ENCODE measurements around the gene SIMC1. TPM values are rescaled to one million over a fixed set of nuclear protein-coding genes. Genes with fewer than 3 reads are reported as not detected.

The SIMC1 gene
- total RNA-seq, 1 experiment from 2014 or later: 17.7 TPM

DNA sequence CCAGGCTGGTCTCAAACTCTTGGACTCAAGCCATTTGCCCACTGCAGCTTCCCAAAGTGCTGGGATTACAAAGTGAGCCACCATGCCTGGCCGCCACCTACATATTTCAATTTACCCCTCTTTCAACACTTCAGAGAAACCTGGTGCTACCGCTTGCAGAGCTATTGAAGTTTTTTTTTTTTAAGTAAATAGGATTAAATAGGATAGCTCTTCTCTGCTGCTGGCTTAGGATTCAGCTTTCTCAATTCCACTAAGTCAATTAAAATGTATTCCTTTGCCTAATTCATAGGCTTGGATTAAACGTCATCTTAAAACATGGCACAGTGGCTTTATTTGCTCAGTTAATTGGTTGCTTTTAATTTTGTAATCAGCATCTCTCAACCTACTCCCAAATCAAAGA lies 82.4 kb downstream of the SIMC1 start:
- no peaks in the 10 kb centered on the region for H3K9me3 ChIP-seq (ENCODE audit: control insufficient read depth, low read depth, low read length)

More for the DNA sequence above, 82.4 kb downstream of the SIMC1 start:
- Histone ChIP-seq H4K5ac (ENCODE audit: insufficient read length, low read depth, low read length) (no peak overlapping the region), H3K23me2 (ENCODE audit: insufficient read length, low read depth, low read length, poor library complexity, severe bottlenecking) (no peaks in the 10 kb centered on the region), H4K8ac (replicated peaks; ENCODE audit: insufficient read length, low read depth, low read length) (no peak overlapping the region), H3K9ac (ENCODE audit: extremely low read depth, insufficient read length, low read length) (no peak overlapping the region), H2BK120ac (ENCODE audit: low read depth, low read length, poor library complexity, severe bottlenecking) (no peak overlapping the region), H3K79me2 (ENCODE audit: insufficient read depth, low read length) (no peaks in the 10 kb centered on the region), H3K14ac (ENCODE audit: insufficient read depth, low read length) (no peak overlapping the region), H2BK5ac (ENCODE audit: insufficient read length, low read length) (no peak overlapping the region), H3K23ac (ENCODE audit: insufficient read length, low read depth, low read length) (no peak overlapping the region), H3K4ac (ENCODE audit: low read depth, low read length) (no peak overlapping the region), H2AK5ac (ENCODE audit: insufficient read length, low read length) (no peak overlapping the region), H2BK15ac (ENCODE audit: low read depth, low read length) (no peak overlapping the region), H2BK12ac (ENCODE audit: insufficient read length, low read depth, low read length) (no peak overlapping the region), H3T11ph (ENCODE audit: low read length) (no peak overlapping the region), H3K56ac (ENCODE audit: insufficient read length, low read depth, low read length) (no peak overlapping the region), H3K27ac (ENCODE audit: insufficient read length, low read depth, low read length) (no peak overlapping the region), H3K4me2 (ENCODE audit: insufficient read depth, insufficient read length, low read length) (no peak overlapping the region), H3K27me3 (ENCODE audit: insufficient read depth, low read length) (no peaks in the 10 kb centered on the region), H3K4me1 (ENCODE audit: insufficient read depth, low read length) (no peaks in the 10 kb centered on the region), H2BK20ac (ENCODE audit: low read depth, low read length, poor library complexity, severe bottlenecking) (no peak overlapping the region), H3K79me1 (ENCODE audit: insufficient read depth, low read depth, low read length, poor library complexity, severe bottlenecking) (no peaks in the 10 kb centered on the region), H4K91ac (ENCODE audit: insufficient read length, low read depth, low read length) (no peak overlapping the region), H2AFZ (ENCODE audit: low read length) (no peak overlapping the region), H3K18ac (ENCODE audit: insufficient read length, low read depth, low read length) (no peak overlapping the region), H4K20me1 (ENCODE audit: control insufficient read depth, insufficient read depth, insufficient read length) (no peaks in the 10 kb centered on the region)
- DNase-seq: no peak
- H3K4me3 Mint-ChIP-seq: no peak overlapping the region
- H3K9me3 Mint-ChIP-seq: no peaks in the 10 kb centered on the region
- H3K27ac Mint-ChIP-seq: peak overlapping the region in 1 of 3 experiments; percentile 6; a peak in 1 of 7 replicates
- peaks cover 0 to 4% of the 10 kb centered on the region in 2 experiments; a peak in 2 of 4 replicates for H3K4me1 Mint-ChIP-seq
- TF ChIP-seq, protein P1, sequence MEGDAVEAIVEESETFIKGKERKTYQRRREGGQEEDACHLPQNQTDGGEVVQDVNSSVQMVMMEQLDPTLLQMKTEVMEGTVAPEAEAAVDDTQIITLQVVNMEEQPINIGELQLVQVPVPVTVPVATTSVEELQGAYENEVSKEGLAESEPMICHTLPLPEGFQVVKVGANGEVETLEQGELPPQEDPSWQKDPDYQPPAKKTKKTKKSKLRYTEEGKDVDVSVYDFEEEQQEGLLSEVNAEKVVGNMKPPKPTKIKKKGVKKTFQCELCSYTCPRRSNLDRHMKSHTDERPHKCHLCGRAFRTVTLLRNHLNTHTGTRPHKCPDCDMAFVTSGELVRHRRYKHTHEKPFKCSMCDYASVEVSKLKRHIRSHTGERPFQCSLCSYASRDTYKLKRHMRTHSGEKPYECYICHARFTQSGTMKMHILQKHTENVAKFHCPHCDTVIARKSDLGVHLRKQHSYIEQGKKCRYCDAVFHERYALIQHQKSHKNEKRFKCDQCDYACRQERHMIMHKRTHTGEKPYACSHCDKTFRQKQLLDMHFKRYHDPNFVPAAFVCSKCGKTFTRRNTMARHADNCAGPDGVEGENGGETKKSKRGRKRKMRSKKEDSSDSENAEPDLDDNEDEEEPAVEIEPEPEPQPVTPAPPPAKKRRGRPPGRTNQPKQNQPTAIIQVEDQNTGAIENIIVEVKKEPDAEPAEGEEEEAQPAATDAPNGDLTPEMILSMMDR (conservative IDR thresholded peaks at IDR 0.05): no peak
- no peaks in the 10 kb centered on the region for H3K27me3 Mint-ChIP-seq (ENCODE audit: low read depth)
- WGBS (ENCODE audit: extremely low coverage, insufficient read length, low lambda C conversion rate): no CpG with 5 or more reads among the region's 3 CpGs
- H3K36me3 Mint-ChIP-seq (ENCODE audit: insufficient read depth in 1 of 3, low read depth in 3 of 3): peaks cover 15 to 25% (median 15%) of the 10 kb centered on the region in 3 experiments; a peak in 6 of 7 replicates
